MM.1S (cell line): ENCODE data around the gene LIME1.

ENCODE experiments used
- EZH2 ChIP-seq: fragments of 300-600 bp; sonication (generic); optimal IDR thresholded peaks from 2 replicates; pipeline ENCODE3; 2017; ENCODE audit warnings: low read depth, mild to moderate bottlenecking, antibody characterized with exemption, low read length, mixed read lengths
- TF ChIP-seq, protein P1 (sequence below): fragments of 300-600 bp; sonication (generic); IDR thresholded peaks from 2 replicates; pipeline ENCODE4 v1.5.1; 2016; ENCODE audit warnings: antibody characterized with exemption, low read length, mixed read lengths

DNA sequence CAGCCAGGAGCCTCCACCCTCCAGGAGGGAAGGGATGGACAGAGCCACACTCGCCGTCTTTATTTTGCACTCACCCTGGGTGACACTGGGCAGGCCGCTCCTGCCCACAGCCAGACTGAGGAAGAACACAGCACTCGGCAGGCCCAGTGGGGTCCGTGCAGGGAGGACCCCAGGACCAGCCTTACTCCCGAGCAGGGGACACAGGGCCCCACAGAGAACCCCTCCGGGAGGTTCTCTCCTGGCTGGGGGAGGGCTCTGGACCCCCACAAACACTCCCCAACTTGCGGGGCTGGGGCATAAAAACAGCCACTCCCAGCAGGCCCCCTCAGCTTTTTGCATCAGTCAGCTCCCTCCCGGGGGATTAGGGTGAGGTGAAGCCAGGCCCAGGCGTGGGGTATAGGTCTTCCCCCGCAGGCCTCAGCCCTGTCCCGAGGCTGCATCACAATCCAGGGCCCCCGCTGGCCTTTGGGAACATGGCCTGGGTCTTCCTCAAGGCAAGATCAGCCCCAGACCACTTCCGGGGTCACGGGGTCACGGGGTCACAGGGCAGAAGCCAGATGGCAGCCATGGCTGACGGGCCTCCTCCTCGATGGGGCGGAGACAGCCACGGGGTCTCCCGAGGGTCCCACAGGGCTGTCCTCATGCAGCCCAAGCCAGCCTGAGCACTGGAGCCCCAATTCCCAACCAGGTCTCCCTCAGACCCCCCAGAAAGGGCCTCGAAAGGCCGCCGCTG, 36.8 kb upstream of the LIME1 start:
- TF ChIP-seq, protein P1, sequence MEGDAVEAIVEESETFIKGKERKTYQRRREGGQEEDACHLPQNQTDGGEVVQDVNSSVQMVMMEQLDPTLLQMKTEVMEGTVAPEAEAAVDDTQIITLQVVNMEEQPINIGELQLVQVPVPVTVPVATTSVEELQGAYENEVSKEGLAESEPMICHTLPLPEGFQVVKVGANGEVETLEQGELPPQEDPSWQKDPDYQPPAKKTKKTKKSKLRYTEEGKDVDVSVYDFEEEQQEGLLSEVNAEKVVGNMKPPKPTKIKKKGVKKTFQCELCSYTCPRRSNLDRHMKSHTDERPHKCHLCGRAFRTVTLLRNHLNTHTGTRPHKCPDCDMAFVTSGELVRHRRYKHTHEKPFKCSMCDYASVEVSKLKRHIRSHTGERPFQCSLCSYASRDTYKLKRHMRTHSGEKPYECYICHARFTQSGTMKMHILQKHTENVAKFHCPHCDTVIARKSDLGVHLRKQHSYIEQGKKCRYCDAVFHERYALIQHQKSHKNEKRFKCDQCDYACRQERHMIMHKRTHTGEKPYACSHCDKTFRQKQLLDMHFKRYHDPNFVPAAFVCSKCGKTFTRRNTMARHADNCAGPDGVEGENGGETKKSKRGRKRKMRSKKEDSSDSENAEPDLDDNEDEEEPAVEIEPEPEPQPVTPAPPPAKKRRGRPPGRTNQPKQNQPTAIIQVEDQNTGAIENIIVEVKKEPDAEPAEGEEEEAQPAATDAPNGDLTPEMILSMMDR = no peak
- no peak for TF ChIP-seq EZH2
